ENCODE measurements around the gene NR2C2AP.
A peak's percentile ranks its signal among the peaks of the same experiment; 100 is the strongest.
"Not testable (repeated sequence)": the region's sequence is repeated elsewhere in the genome, so short reads cannot be mapped to it uniquely, and the experiment has no call there.

The NR2C2AP gene

DNA sequence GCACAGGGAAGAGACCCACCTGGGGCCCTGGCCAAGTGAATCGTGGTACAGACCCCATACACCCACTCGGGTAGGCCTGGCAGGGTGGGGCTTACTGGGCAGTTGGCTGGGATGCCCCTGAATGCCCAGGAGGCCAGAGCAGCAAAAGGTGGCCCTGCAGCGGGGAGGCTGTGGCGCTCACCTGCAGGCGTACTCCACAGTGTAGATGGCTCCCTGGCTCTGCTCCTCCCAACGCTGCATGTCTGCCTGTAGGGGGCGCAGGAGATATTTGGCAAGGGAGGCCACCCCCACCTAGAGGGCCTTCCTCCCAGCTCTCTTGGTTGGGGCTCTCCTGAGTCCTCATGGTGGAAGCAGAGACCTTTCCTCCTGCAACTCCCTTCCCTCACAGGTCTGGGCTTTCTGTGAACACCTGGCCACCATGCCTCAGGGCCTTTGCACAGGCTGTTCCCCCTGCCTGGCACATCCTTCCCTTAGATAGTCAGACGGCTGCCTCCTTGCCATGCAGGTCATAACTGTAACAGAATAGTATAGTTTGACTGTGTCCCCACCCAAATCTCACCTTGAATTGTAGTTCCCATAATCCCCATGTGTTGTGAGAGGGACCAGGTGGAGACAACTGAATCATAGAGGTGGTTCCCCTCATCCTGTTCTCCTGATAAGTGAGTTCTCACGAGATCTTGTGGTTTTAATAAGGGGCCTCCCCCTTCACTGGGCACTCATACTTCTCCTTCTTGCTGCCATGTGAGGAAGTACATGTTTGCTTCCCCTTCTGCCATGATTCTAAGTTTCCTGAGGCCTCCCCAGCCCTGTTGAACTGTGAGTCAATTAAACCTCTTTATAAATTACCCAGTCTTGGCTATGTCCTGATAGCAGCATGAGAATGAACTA lies 17.1 kb downstream of the NR2C2AP start:
- peak; percentile 89 for TF ChIP-seq CTCF (IDR thresholded peaks at IDR 0.05)
- TF ChIP-seq ZFX (IDR thresholded peaks at IDR 0.05; ENCODE audit: borderline replicate concordance) = no peak
- H3K27ac ChIP-seq = no peak overlapping the region

GRCh38 chr19:19181488-19181998 lies 21.7 kb downstream of the NR2C2AP start:
- TF ChIP-seq ZFX (IDR thresholded peaks at IDR 0.05; ENCODE audit: borderline replicate concordance) = no peak
- no peak for TF ChIP-seq CTCF (IDR thresholded peaks at IDR 0.05)
- no peak overlapping the region for H3K27ac ChIP-seq

DNA sequence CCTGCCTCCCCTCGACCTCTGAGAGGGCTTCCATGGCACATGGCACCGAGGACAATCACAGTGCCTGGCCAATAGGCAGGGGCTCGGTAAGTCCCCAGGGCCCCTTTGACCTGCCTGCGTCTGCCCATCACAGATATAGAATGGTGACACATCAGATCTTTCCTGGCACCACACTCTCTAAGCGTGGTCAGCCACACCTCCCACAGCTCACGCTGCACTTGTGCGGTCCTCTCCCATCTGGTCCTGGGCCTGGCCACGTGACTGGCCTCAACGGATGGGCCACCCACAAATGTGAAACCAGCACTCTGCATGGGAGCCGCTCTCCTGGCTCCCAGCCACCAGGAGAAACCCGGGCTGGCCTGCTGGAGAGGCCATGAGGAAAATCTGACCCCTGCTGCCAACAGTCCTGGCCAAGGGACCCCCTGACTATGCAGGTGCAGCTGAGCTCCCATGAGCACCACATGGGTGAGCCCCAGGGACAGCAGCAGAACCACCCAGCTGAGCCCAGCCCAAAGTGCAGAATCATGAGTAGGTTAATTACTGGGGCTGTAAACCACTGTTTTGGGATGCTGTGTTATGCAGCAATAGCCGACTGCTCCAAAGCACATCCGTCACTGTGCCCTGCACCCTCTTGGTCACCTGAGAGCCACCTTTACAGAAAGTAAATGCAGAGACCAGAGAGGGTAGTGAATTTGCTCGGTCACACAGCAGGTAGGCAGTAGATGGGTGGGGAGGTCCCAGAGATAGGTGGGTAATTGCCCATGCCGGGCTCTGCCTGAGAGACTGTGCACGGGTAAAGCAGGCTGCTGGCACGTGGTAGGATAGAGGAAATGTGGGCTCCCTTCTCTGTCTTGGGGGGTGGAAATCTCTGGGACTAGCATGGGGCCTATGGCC lies 23.4 kb downstream of the NR2C2AP start:
- H3K27ac ChIP-seq = no peak overlapping the region
- TF ChIP-seq CTCF (IDR thresholded peaks at IDR 0.05) = no peak
- no peak for TF ChIP-seq ZFX (IDR thresholded peaks at IDR 0.05; ENCODE audit: borderline replicate concordance)

GRCh38 chr19:19176950-19177349 lies 26.3 kb downstream of the NR2C2AP start:
- no peak for TF ChIP-seq ZFX (IDR thresholded peaks at IDR 0.05; ENCODE audit: borderline replicate concordance)
- no peak for TF ChIP-seq CTCF (IDR thresholded peaks at IDR 0.05)
- no peak overlapping the region for H3K27ac ChIP-seq

DNA sequence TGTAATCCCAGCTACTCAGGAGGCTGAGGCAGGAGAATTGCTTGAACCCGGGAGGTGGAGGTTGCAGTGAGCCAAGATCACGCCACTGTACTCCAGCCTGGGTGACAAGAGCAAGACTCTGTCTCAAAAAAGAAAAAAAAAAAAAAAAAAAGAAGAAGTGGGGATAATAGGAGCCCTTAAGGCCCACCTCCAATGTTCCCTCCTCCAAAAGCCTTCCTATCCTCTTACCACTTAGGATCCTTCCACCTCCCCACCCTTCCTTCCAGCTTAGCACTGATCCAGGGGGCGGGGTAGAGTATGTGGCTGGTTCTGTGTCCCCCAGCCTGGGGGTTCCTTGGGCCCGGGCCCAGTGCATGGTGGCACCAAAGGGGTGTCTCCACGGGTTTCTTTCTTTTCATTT lies 30.0 kb downstream of the NR2C2AP start:
- not testable (repeated sequence) for H3K27ac ChIP-seq

- TF ChIP-seq CTCF (IDR thresholded peaks at IDR 0.05) (no peak), ZFX (IDR thresholded peaks at IDR 0.05; ENCODE audit: borderline replicate concordance) (no peak)
- no peak overlapping the region for H3K27ac ChIP-seq
Observed at GRCh38 chr19:19171821-19172532, 31.2 kb downstream of the NR2C2AP start.
